HEK293 (cell line): Measurements from ENCODE around the gene NDUFV2.
A peak's percentile ranks its signal among the peaks of the same experiment; 100 is the strongest.

Experiments used
- CTCF ChIA-PET: fragments of 350-600 bp; formaldehyde crosslinking; extraction: SDS; loops from one replicate; lab custom pipeline; 2021; ENCODE audit warnings: antibody characterized with exemption; lab: Yijun Ruan, JAX
- POLR2A ChIA-PET: fragments of 300-600 bp; formaldehyde crosslinking; extraction: SDS; loops from one replicate; lab custom pipeline; 2020; ENCODE audit warnings: antibody characterized with exemption, inconsistent platforms; lab: Yijun Ruan, JAX
- H3K27ac ChIP-seq: fragments of 200-500 bp; sonication (Bioruptor generic); 2 replicates; pipeline ENCODE4 v1.5.1; 2014; ENCODE audit warnings: low read depth, low read length, control low read depth, inconsistent platforms; ENCODE audit errors: extremely low read depth
- H3K36me3 ChIP-seq, 2 experiments: fragments of 200-500 bp in 1 of 2; sonication (Bioruptor generic) in 1 of 2; 1 replicate in 1 of 2; 2 replicates in 1 of 2; pipeline ENCODE4 v1.5.1; 2014 to 2017; ENCODE audit warnings: inconsistent platforms in 2 of 2, low read length in 2 of 2; ENCODE audit not compliant: control insufficient read depth in 2 of 2, insufficient read depth in 1 of 2
- H3K4me1 ChIP-seq: fragments of 200-500 bp; sonication (Bioruptor generic); 2 replicates; pipeline ENCODE4 v1.5.1; 2014; ENCODE audit warnings: mild to moderate bottlenecking, low read length, inconsistent platforms; ENCODE audit not compliant: control insufficient read depth, insufficient read depth
- H3K4me3 ChIP-seq: 2 replicates; pipeline ENCODE4 v1.5.1; 2011; ENCODE audit warnings: low read depth, mild to moderate bottlenecking, control low read depth, low read length, moderate library complexity
- H3K9me3 ChIP-seq: fragments of 200-500 bp; sonication (Bioruptor generic); 2 replicates; pipeline ENCODE4 v1.5.1; 2014; ENCODE audit warnings: low read depth, low read length, inconsistent platforms; ENCODE audit not compliant: control insufficient read depth, insufficient read depth
- GLIS2 ChIP-seq: fragments of 450-650 bp; formaldehyde crosslinking; IDR thresholded peaks from 2 replicates; pipeline ENCODE4 v1.5.1; 2016; ENCODE audit warnings: missing biosample characterization, missing genetic modification characterization
- KLF16 ChIP-seq: fragments of 450-650 bp; formaldehyde crosslinking; IDR thresholded peaks from 2 replicates; pipeline ENCODE4 v1.5.1; 2017; ENCODE audit warnings: missing biosample characterization, missing genetic modification characterization
- KLF8 ChIP-seq: fragments of 450-650 bp; formaldehyde crosslinking; IDR thresholded peaks from 2 replicates; pipeline ENCODE4 v1.5.1; 2016; ENCODE audit warnings: missing biosample characterization, missing genetic modification characterization
- OSR2 ChIP-seq: fragments of 450-650 bp; formaldehyde crosslinking; IDR thresholded peaks from 2 replicates; pipeline ENCODE4 v1.5.1; 2016; ENCODE audit warnings: missing biosample characterization, missing genetic modification characterization
- OVOL3 ChIP-seq: fragments of 450-650 bp; formaldehyde crosslinking; IDR thresholded peaks from 2 replicates; pipeline ENCODE4 v1.5.1; 2016; ENCODE audit warnings: missing biosample characterization, missing genetic modification characterization
- PRDM10 ChIP-seq: fragments of 450-650 bp; formaldehyde crosslinking; IDR thresholded peaks from 2 replicates; pipeline ENCODE4 v1.5.1; 2016; ENCODE audit warnings: missing biosample characterization, missing genetic modification characterization
- PRDM4 ChIP-seq: fragments of 450-650 bp; formaldehyde crosslinking; IDR thresholded peaks from 2 replicates; pipeline ENCODE4 v1.5.1; 2017; ENCODE audit warnings: missing biosample characterization, missing genetic modification characterization
- PRDM6 ChIP-seq: fragments of 450-650 bp; formaldehyde crosslinking; IDR thresholded peaks from 2 replicates; pipeline ENCODE4 v1.5.1; 2017; ENCODE audit warnings: missing biosample characterization, missing genetic modification characterization
- REST ChIP-seq: fragments of 450-650 bp; formaldehyde crosslinking; IDR thresholded peaks from 2 replicates; pipeline ENCODE4 v1.5.1; 2016; ENCODE audit warnings: missing biosample characterization, missing genetic modification characterization
- SALL2 ChIP-seq: fragments of 450-650 bp; formaldehyde crosslinking; IDR thresholded peaks from 2 replicates; pipeline ENCODE4 v1.5.0; 2017; ENCODE audit warnings: missing biosample characterization, mild to moderate bottlenecking, missing genetic modification characterization, borderline replicate concordance
- ZNF140 ChIP-seq: fragments of 450-650 bp; formaldehyde crosslinking; IDR thresholded peaks from 2 replicates; pipeline ENCODE4 v1.5.1; 2016; ENCODE audit warnings: missing biosample characterization, missing genetic modification characterization
- ZNF16 ChIP-seq: fragments of 450-650 bp; formaldehyde crosslinking; IDR thresholded peaks from 2 replicates; pipeline ENCODE4 v1.5.1; 2016; ENCODE audit warnings: low read depth, missing biosample characterization, missing genetic modification characterization
- ZNF2 ChIP-seq: fragments of 450-650 bp; formaldehyde crosslinking; IDR thresholded peaks from 2 replicates; pipeline ENCODE4 v1.5.1; 2016; ENCODE audit warnings: missing biosample characterization, missing genetic modification characterization
- ZNF239 ChIP-seq: fragments of 450-650 bp; formaldehyde crosslinking; IDR thresholded peaks from 2 replicates; pipeline ENCODE4 v1.5.1; 2016; ENCODE audit warnings: missing biosample characterization, missing genetic modification characterization
- ZNF335 ChIP-seq: fragments of 450-650 bp; formaldehyde crosslinking; conservative IDR thresholded peaks from 2 replicates; pipeline ENCODE4 v1.5.1; 2016; ENCODE audit warnings: missing biosample characterization, missing genetic modification characterization
- ZNF423 ChIP-seq: fragments of 450-650 bp; formaldehyde crosslinking; IDR thresholded peaks from 2 replicates; pipeline ENCODE4 v1.5.1; 2016; ENCODE audit warnings: missing biosample characterization, missing genetic modification characterization
- ZNF426 ChIP-seq: fragments of 450-650 bp; formaldehyde crosslinking; IDR thresholded peaks from 2 replicates; pipeline ENCODE4 v1.5.1; 2017; ENCODE audit warnings: missing biosample characterization, missing genetic modification characterization, mild to moderate bottlenecking, inconsistent platforms, moderate library complexity
- ZNF530 ChIP-seq: fragments of 450-650 bp; formaldehyde crosslinking; IDR thresholded peaks from 2 replicates; pipeline ENCODE4 v1.5.1; 2016; ENCODE audit warnings: low read depth, missing biosample characterization, missing genetic modification characterization
- ZNF544 ChIP-seq: fragments of 450-650 bp; formaldehyde crosslinking; IDR thresholded peaks from 2 replicates; pipeline ENCODE4 v1.5.0; 2017; ENCODE audit warnings: missing biosample characterization, missing genetic modification characterization
- ZNF548 ChIP-seq: fragments of 450-650 bp; formaldehyde crosslinking; IDR thresholded peaks from 2 replicates; pipeline ENCODE4 v1.5.1; 2016; ENCODE audit warnings: missing biosample characterization, missing genetic modification characterization
- ZNF670 ChIP-seq: fragments of 450-650 bp; formaldehyde crosslinking; IDR thresholded peaks from 2 replicates; pipeline ENCODE4 v1.5.1; 2016; ENCODE audit warnings: missing biosample characterization, missing genetic modification characterization, low read depth
- ZNF777 ChIP-seq: fragments of 450-650 bp; formaldehyde crosslinking; IDR thresholded peaks from 2 replicates; pipeline ENCODE4 v1.5.1; 2017; ENCODE audit warnings: missing biosample characterization, missing genetic modification characterization, borderline replicate concordance

NDUFV2 gene

GRCh38 chr18:9135081-9135911, 32.8 kb downstream of the NDUFV2 start:
- H3K9me3 ChIP-seq = no peaks in the 10 kb centered on the region
- TF ChIP-seq ZNF423 (tag by site-specific recombination) (no peak), ZNF426 (tag by site-specific recombination) (no peak), SALL2 (tag by site-specific recombination) (no peak), ZNF2 (tag by site-specific recombination) (0 out of 2 replicates have a peak, but pooled peaks have one; percentile 9), ZNF16 (tag by site-specific recombination) (no peak), PRDM10 (tag by site-specific recombination) (no peak), PRDM4 (tag by site-specific recombination) (peak; percentile 71; the same call in 1 of the 2 replicates), ZNF530 (tag by site-specific recombination) (no peak), PRDM6 (tag by site-specific recombination) (peak; percentile 65)
- peaks cover 17% of the 10 kb centered on the region for H3K4me1 ChIP-seq
- H3K27ac ChIP-seq = peak overlapping the region; percentile 84
- POLR2A ChIA-PET = interaction anchor here (0.7 to 2.6 kb wide), 9 partner anchors 8 to 199 kb away, joined by 3 to 29 read pairs (median 5); partner anchors contain the start of genes NDUFV2 and TWSG1
- H3K4me3 ChIP-seq = peak overlapping the region; percentile 85
- H3K36me3 ChIP-seq = peaks cover 36 to 37% of the 10 kb centered on the region in 2 experiments
- CTCF ChIA-PET = interaction anchor here (0.7 to 1.1 kb wide), 4 partner anchors 25 to 65 kb away, joined by 3 to 4 read pairs (median 4); no protein-coding TSS in a partner anchor

GRCh38 chr18:9135912-9136314, 33.4 kb downstream of the NDUFV2 start:
- Histone ChIP-seq H3K27ac (peak overlapping the region; percentile 84), H3K4me1 (peaks cover 17% of the 10 kb centered on the region), H3K36me3 (peaks cover 31% of the 10 kb centered on the region in 2 experiments), H3K4me3 (peak overlapping the region; percentile 85), H3K9me3 (no peaks in the 10 kb centered on the region)
- ChIA-PET CTCF (interaction anchor here (1.0 to 1.1 kb wide), 2 partner anchors 26 to 36 kb away, joined by 3 read pairs; no protein-coding TSS in a partner anchor), POLR2A (interaction anchor here (0.7 to 2.6 kb wide), 7 partner anchors 9 to 199 kb away, joined by 3 to 29 read pairs (median 6); partner anchors contain the start of genes NDUFV2 and TWSG1)
- no peak for TF ChIP-seq ZNF548
- no peak for TF ChIP-seq OSR2 (tag by site-specific recombination)
- TF ChIP-seq GLIS2 (tag by site-specific recombination) = peak; percentile 91
- TF ChIP-seq ZNF426 (tag by site-specific recombination) = no peak
- TF ChIP-seq ZNF670 (tag by site-specific recombination) = no peak
- peak; percentile 21; the same call in 1 of the 2 replicates for TF ChIP-seq ZNF335 (tag by site-specific recombination)
- TF ChIP-seq KLF16 (tag by site-specific recombination) = no peak
- TF ChIP-seq ZNF140 (tag by site-specific recombination) = no peak
- peak; percentile 70 for TF ChIP-seq KLF8 (tag by site-specific recombination)
- TF ChIP-seq REST (tag by site-specific recombination) = no peak
- TF ChIP-seq ZNF544 (tag by site-specific recombination) = no peak
- no peak for TF ChIP-seq ZNF239
- TF ChIP-seq OVOL3 (tag by site-specific recombination) = no peak
- no peak for TF ChIP-seq ZNF777 (tag by site-specific recombination)
